Measurements from ENCODE around the gene PPP4R2. TPM values are rescaled to one million over a fixed set of nuclear protein-coding genes. Genes with fewer than 3 reads are reported as not detected.

Gene PPP4R2
- total and polyA plus RNA-seq, 2 of the 8 experiments (the other 6 are each of a cell fraction or from before 2014, with no cell fraction given) = 11.5 to 89.9 TPM

DNA sequence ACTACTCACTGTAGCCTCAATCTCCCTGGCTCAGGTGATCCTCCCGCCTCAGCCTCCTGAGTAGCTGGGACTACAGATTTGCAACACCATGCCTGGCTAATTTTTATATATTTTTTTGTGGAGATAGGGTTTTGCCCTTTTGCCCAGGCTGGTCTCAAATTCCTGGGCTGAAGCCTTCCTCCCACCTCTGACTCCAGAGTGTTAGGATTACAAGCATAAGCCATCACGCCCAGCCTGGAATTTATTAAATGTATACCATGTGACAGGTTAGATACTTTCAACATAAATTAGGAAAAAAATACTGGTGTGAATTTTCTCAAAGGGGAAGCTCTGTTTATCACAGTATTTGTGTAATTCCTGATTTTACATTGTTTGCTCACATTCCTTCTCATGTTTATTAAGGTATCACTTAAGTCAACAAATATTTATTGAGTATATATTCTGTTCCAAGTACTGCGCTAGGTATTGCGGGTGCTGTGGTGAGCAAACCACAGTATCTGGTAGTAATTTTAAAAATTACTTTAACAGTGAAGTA is 24.8 kb downstream of the PPP4R2 start:
- Histone ChIP-seq H3K56ac (replicated peaks; ENCODE audit: insufficient read length, low read depth, low read length) (no peak overlapping the region), H2BK15ac (ENCODE audit: low read length) (no peak overlapping the region), H2AFZ (ENCODE audit: low read length) (no peak overlapping the region), H3K9ac (replicated peaks in 1 of 4; ENCODE audit: extremely low read depth in 1 of 4, low read depth in 3 of 4, low read length in 3 of 4) (no peak overlapping the region), H4K20me1 (replicated peaks in 1 of 2; ENCODE audit: control insufficient read depth in 1 of 2, insufficient read depth in 2 of 2, low read length in 2 of 2) (peaks cover 25 to 28% of the 10 kb centered on the region in 2 experiments), H3K4me1 (replicated peaks in 1 of 4; ENCODE audit: control insufficient read depth in 3 of 4, insufficient read depth in 4 of 4, low read length in 3 of 4) (peaks cover 0 to 8% (median 6%) of the 10 kb centered on the region in 4 experiments; a peak in 6 of 7 replicates), H3K18ac (ENCODE audit: extremely low read depth, low read length) (no peak overlapping the region), H2BK12ac (ENCODE audit: low read depth, low read length) (no peak overlapping the region), H3K27ac (ENCODE audit: low read depth, low read length) (no peak overlapping the region), H3K23me2 (ENCODE audit: low read depth, low read length) (no peaks in the 10 kb centered on the region), H4K8ac (ENCODE audit: extremely low read depth, insufficient read depth, low read length) (no peak overlapping the region), H3K4me3 (ENCODE audit: extremely low read depth in 1 of 4, insufficient read depth in 2 of 4, low read depth in 3 of 4, low read length in 4 of 4) (no peak overlapping the region), H3K79me2 (ENCODE audit: control insufficient read depth in 1 of 2, insufficient read depth in 2 of 2, low read length in 2 of 2) (peaks cover 51 to 100% of the 10 kb centered on the region in 2 experiments), H3K23ac (ENCODE audit: insufficient read length) (no peak overlapping the region), H3K9me3 (ENCODE audit: insufficient read depth in 2 of 2, low read depth in 1 of 2, low read length in 1 of 2) (no peaks in the 10 kb centered on the region), H3K27me3 (replicated peaks in 1 of 4; ENCODE audit: control insufficient read depth in 3 of 4, extremely low read depth in 1 of 4, insufficient read depth in 3 of 4, low read length in 3 of 4) (no peaks in the 10 kb centered on the region), H2BK5ac (ENCODE audit: low read depth, low read length) (no peak overlapping the region), H2BK20ac (ENCODE audit: low read length) (no peak overlapping the region), H3K14ac (ENCODE audit: insufficient read length) (no peak overlapping the region), H3K79me1 (ENCODE audit: low read depth, low read length) (no peaks in the 10 kb centered on the region; the same call in none of the 2 replicates), H3K4ac (replicated peaks; ENCODE audit: insufficient read length, low read depth, low read length) (no peak overlapping the region), H3K36me3 (ENCODE audit: control insufficient read depth in 2 of 4, insufficient read depth in 4 of 4, low read length in 3 of 4) (no peaks in the 10 kb centered on the region), H3K4me2 (ENCODE audit: insufficient read depth in 1 of 2, low read depth in 2 of 2, low read length in 2 of 2) (no peak overlapping the region), H2AK5ac (ENCODE audit: low read depth, low read length) (no peak overlapping the region), H4K5ac (ENCODE audit: insufficient read length, low read depth, low read length) (no peak overlapping the region), H4K91ac (replicated peaks; ENCODE audit: insufficient read length, low read length) (no peak overlapping the region), H2BK120ac (replicated peaks; ENCODE audit: low read depth, low read length) (no peak overlapping the region)
- ChIA-PET POLR2A (ENCODE audit: partially characterized antibody) (interaction anchor here (0.7 kb wide), 1 partner anchor 10 kb away, joined by 3 read pairs; no protein-coding TSS in a partner anchor), CTCF (ENCODE audit: partially characterized antibody) (interaction anchor here (1.0 to 2.4 kb wide), 3 partner anchors 18 to 24 kb away, joined by 3 to 13 read pairs (median 3); no protein-coding TSS in a partner anchor)
- FAIRE-seq = no peak
- WGBS, 2 experiments (ENCODE audit: extremely low coverage in 1 of 2, insufficient coverage in 1 of 2, insufficient read length in 1 of 2, insufficient replicate concordance in 2 of 2, low coverage in 1 of 2, low lambda C conversion rate in 2 of 2, missing lambda C conversion rate in 1 of 2) = 69% methylated on average over 4 of the region's 4 CpGs; no CpG with 5 or more reads in 1 of the 2 experiments
- DNase-seq (ENCODE audit: low read depth in 1 of 2, low spot score in 2 of 2) = no peak
- TF ChIP-seq SIX5 (IDR thresholded peaks at IDR 0.05; ENCODE audit: low read depth, low read length) (no peak), POLR2A (IDR thresholded peaks at IDR 0.05; ENCODE audit: control extremely low read depth in 1 of 2, low read depth in 2 of 2, low read length in 2 of 2) (no peak), JUN (IDR thresholded peaks at IDR 0.05; ENCODE audit: low read depth, low read length) (no peak), TAF1 (IDR thresholded peaks at IDR 0.05; ENCODE audit: low read depth, low read length) (no peak), TEAD4 (IDR thresholded peaks at IDR 0.05; ENCODE audit: low read depth, low read length) (no peak), SP1 (IDR thresholded peaks at IDR 0.05; ENCODE audit: low read depth, low read length) (no peak), RNF2 (IDR thresholded peaks at IDR 0.05; ENCODE audit: borderline replicate concordance, low read depth, low read length, missing control alignments, poor library complexity, severe bottlenecking) (no peak), NANOG (IDR thresholded peaks at IDR 0.05; ENCODE audit: insufficient read depth, low read depth, low read length, poor library complexity, severe bottlenecking) (no peak), CREB1 (IDR thresholded peaks at IDR 0.05) (no peak), JUND (IDR thresholded peaks at IDR 0.05; ENCODE audit: low read length) (no peak), NRF1 (IDR thresholded peaks at IDR 0.05; ENCODE audit: low read depth, low read length) (no peak), POU5F1 (IDR thresholded peaks at IDR 0.05; ENCODE audit: low read depth, low read length) (no peak)
- TF ChIP-seq, protein P1, sequence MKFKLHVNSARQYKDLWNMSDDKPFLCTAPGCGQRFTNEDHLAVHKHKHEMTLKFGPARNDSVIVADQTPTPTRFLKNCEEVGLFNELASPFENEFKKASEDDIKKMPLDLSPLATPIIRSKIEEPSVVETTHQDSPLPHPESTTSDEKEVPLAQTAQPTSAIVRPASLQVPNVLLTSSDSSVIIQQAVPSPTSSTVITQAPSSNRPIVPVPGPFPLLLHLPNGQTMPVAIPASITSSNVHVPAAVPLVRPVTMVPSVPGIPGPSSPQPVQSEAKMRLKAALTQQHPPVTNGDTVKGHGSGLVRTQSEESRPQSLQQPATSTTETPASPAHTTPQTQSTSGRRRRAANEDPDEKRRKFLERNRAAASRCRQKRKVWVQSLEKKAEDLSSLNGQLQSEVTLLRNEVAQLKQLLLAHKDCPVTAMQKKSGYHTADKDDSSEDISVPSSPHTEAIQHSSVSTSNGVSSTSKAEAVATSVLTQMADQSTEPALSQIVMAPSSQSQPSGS (IDR thresholded peaks at IDR 0.05; ENCODE audit: low read length) = no peak

Measured in H1 (cell line).